WI38 (cell line): ENCODE results near the gene ACSL6.

Experiments
- H3K4me3 ChIP-seq: 2 replicates; pipeline ENCODE4 v1.5.1; 2011; ENCODE audit warnings: low read depth, mild to moderate bottlenecking, control low read depth, low read length
- TF ChIP-seq, protein P1 (sequence below): IDR thresholded peaks from 2 replicates; pipeline ENCODE4 v1.5.1; 2012; ENCODE audit warnings: low read depth, mild to moderate bottlenecking, control low read depth, low read length

ACSL6 gene

DNA sequence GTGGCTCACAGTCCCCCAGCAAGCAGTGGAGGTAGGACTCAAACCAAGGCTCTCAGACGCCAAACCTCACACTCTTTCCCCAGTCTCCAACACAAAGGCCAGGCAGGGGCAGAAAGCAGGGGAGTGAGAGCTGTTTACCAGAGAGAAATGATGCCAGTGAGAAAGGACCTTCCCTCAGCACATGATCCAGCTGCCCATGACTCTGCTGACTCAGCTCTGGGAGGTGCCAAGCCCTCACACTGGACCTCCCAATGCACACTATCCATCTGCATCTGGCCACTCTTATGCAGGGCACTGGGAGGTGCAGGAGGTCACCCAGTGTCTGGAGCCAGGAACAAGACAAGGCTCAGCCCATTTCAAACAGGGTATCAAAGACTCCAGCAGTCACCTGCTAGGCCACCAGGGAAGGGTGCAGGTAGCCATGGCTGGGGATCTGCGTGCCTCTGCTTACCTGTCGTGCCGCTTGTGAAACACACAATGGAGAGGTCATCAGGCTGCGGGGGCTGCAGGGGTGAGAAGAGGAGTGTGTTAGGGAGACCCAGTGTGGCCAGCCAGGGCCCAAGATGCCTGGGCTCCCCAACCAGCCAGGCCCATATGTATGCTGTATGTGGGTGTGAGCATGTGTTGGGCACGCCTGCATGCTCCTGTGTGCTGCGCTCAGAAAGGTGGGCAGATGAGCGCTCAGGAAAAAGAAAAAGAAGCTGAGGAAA is 26.3 kb downstream of the ACSL6 start:
- TF ChIP-seq, protein P1, sequence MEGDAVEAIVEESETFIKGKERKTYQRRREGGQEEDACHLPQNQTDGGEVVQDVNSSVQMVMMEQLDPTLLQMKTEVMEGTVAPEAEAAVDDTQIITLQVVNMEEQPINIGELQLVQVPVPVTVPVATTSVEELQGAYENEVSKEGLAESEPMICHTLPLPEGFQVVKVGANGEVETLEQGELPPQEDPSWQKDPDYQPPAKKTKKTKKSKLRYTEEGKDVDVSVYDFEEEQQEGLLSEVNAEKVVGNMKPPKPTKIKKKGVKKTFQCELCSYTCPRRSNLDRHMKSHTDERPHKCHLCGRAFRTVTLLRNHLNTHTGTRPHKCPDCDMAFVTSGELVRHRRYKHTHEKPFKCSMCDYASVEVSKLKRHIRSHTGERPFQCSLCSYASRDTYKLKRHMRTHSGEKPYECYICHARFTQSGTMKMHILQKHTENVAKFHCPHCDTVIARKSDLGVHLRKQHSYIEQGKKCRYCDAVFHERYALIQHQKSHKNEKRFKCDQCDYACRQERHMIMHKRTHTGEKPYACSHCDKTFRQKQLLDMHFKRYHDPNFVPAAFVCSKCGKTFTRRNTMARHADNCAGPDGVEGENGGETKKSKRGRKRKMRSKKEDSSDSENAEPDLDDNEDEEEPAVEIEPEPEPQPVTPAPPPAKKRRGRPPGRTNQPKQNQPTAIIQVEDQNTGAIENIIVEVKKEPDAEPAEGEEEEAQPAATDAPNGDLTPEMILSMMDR, result no peak

DNA sequence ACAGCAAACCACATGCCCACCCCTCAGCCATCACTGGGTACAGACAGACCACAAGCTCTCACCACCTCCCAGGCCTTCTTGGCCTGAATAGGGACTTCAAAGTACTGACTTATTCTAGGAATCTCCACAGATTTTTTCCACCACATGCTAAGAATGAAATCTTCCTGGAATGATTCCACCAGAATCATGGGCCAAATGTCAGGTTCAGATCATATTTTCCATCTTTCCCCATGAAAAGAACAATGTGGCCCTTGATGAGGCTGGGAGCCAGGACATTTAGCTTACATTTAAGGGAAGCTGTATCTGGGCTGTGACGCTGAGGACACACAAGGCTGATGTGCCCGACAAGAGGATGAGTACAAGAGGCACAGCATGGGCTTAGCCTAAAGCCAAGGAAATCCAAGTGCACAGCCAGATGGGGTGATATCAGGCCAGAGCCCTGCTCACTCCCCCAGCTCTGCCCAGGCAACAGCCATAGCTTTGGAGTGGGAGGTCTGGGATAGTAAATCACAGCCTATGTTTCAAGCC is 28.1 kb downstream of the ACSL6 start:
- TF ChIP-seq, protein P1, result no peak

More for the DNA sequence above, 26.3 kb downstream of the ACSL6 start:
- no peak overlapping the region for H3K4me3 ChIP-seq

DNA sequence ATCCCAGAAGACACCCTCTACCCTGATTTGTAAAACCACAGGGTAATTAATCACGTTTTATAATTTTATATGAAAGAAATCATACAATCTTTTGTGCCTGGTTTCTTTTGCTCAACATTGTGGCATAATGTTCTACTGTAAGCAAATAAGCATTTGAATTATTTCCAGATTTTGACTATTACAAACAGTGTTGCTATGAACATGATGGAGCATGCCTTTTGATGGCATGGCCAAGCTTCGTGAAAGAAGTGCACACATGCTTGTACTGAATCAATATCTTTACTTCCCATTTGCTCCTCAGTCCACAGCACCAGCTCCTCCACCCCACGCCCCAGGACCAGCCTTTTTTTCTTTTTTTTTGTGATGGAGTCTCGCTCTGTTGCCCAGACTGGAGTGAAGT is 29.9 kb downstream of the ACSL6 start:
- no peak overlapping the region for H3K4me3 ChIP-seq
- TF ChIP-seq, protein P1, result no peak

More for the DNA sequence above, 28.1 kb downstream of the ACSL6 start:
- H3K4me3 ChIP-seq, result no peak overlapping the region

DNA sequence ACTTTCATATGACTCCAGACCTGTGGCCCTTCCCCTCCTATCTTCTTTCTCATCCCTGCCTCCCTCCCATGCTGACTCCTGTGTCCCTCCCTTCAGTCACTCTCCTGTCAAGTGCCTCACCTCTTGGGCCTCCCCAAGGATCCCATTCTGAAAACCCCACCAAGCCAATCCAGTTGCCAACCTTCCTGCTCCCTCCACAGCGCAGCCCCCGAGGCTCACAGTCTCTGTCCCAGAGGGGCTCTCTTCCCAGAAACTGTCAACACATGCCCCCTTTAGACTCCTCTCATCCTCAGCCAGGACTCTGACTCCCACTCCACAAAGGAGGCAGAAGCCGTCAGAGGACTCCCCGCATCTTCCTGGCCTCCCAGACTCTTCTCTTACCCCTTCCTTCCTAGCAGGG is 30.8 kb downstream of the ACSL6 start:
- no peak overlapping the region for H3K4me3 ChIP-seq
- TF ChIP-seq, protein P1, result no peak

DNA sequence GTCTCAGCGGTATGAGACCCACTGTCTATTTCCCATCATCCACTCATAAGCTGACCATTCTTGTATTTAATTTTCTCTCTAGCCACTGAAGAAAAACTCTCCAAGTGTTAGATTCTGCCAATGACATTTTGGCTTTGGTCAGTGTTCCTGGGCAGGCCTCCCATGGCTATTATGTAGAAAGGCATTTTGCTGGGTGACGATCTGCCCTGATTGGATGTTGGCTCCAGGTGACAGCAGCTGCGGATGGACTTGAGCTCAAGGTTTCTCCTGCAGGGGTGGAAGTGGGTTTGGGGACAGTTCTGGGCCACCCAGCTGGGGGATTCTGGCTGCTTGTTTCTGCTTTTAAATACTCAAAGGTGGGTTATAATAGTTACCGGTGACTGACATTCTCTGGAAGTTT is 31.6 kb downstream of the ACSL6 start:
- no peak overlapping the region for H3K4me3 ChIP-seq
- TF ChIP-seq, protein P1, result no peak

DNA sequence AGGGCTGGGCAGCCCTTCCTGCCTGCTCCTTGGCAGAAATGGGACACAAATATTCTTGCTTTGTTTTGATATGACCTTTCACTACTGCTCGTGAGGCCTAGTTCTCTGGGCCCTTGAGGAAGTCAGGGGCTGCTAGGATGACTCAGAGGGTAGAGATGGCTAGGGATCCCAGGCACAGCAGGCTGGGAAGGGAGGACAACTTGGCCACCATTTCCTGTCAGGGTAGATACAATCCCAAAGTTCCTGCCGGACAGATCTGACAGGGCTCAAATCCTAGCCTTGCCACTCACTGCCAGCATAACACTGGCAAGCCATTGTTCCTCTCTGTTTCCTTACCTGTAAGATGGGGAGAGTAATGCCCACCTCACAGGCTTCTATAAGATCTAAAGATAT is 34.2 kb downstream of the ACSL6 start:
- TF ChIP-seq, protein P1, result no peak
- H3K4me3 ChIP-seq, result no peak overlapping the region

DNA sequence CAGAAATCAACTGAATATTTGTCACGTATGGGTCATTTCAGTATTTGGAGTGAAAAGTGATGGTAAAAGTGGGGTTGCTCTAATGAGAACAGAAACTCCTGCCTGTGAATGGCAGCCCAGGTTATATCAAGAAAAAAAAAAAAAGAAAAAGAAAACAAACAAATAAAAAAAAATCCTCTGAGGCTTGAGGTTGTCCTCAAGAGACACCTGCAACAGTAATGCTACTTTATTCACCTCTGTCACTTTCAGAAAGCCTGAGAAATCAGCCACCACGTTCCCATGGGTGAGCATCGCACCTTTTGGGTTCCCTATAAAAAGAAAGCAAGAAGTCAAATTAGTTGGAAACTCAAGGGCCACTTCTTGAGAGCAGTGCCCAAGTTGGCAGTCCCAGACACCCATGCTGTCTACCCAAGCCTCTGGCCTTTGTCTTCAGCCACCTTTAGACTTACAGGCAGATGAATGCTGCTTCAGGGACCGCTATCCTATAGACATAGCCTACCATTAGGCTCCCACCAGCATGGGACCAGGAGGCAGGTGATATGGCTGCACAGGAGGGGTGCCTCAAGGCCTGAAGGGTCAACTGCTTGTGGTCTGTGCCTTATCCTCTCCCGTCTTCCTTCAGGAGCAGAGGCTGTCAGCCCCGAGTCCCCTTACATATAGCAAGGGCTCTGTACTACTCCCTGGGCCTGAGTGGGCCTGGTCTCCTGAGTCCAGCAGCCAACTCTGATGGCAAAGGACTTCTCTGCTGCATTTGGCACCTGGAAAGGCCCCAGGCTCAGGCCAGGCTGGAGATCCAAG is 34.8 kb downstream of the ACSL6 start:
- TF ChIP-seq, protein P1, result no peak
- H3K4me3 ChIP-seq, result no peak overlapping the region
